GM12891 (cell line): ENCODE measurements around the gene SPINT2.

ENCODE experiments used
- POLR2A ChIP-seq: IDR thresholded peaks from 2 replicates; pipeline ENCODE4 v1.6.1; 2011; ENCODE audit warnings: low read depth, low read length, control low read depth
- POLR2AphosphoS5 ChIP-seq: IDR thresholded peaks from 2 replicates; pipeline ENCODE4 v1.6.1; 2011; ENCODE audit warnings: low read depth, low read length, control low read depth
- POU2F2 ChIP-seq: IDR thresholded peaks from 2 replicates; pipeline ENCODE4 v1.6.1; 2011; ENCODE audit warnings: low read depth, mild to moderate bottlenecking, control low read depth, low read length, moderate library complexity

- TF ChIP-seq POU2F2 (no peak), POLR2A (no peak), POLR2AphosphoS5 (no peak)
Measured at GRCh38 chr19:38331728-38332127, 67.4 kb downstream of the SPINT2 start.
